Mesenchymal stem cell (in vitro differentiated cells and primary cell): ENCODE results near the gene IP6K3.
A peak's percentile ranks its signal among the peaks of the same experiment; 100 is the strongest.

ENCODE experiments used
- DNase-seq: peaks from one replicate; pipeline ENCODE4 v3.0.0-alpha.2; 2013
- H2AFZ ChIP-seq: one replicate; pipeline ENCODE4 v1.6.1; 2013; ENCODE audit warnings: low read depth, mild to moderate bottlenecking, control low read depth, inconsistent platforms, low read length, moderate library complexity
- H2AK5ac ChIP-seq: 2 replicates; pipeline ENCODE4 v1.6.1; 2013; ENCODE audit warnings: low read length, moderate library complexity, mild to moderate bottlenecking, inconsistent platforms; ENCODE audit not compliant: severe bottlenecking
- H2BK120ac ChIP-seq: one replicate; pipeline ENCODE4 v1.6.1; 2013; ENCODE audit warnings: low read depth, mild to moderate bottlenecking, inconsistent platforms, low read length, moderate library complexity
- H2BK12ac ChIP-seq, 2 experiments: one replicate each; pipeline ENCODE4 v1.6.1; 2013; ENCODE audit warnings: inconsistent platforms in 2 of 2, low read length in 2 of 2, mild to moderate bottlenecking in 2 of 2, moderate library complexity in 2 of 2, control low read depth in 1 of 2
- H2BK15ac ChIP-seq: one replicate; pipeline ENCODE4 v1.6.1; 2013; ENCODE audit warnings: mild to moderate bottlenecking, low read depth, inconsistent platforms; ENCODE audit not compliant: poor library complexity, severe bottlenecking
- H2BK5ac ChIP-seq: 2 replicates; pipeline ENCODE4 v1.6.1; 2013; ENCODE audit warnings: low read depth, mild to moderate bottlenecking, low read length, control low read depth, inconsistent platforms; ENCODE audit not compliant: poor library complexity, severe bottlenecking
- H3K14ac ChIP-seq, 2 experiments: one replicate each; pipeline ENCODE4 v1.6.1; 2013; ENCODE audit warnings: inconsistent platforms in 2 of 2, low read length in 2 of 2, control low read depth in 1 of 2, mild to moderate bottlenecking in 1 of 2, moderate library complexity in 1 of 2
- H3K18ac ChIP-seq, 2 experiments: one replicate each; pipeline ENCODE4 v1.6.1; 2013; ENCODE audit warnings: inconsistent platforms in 2 of 2, low read length in 2 of 2, control low read depth in 1 of 2, low read depth in 1 of 2, mild to moderate bottlenecking in 1 of 2
- H3K23ac ChIP-seq, 2 experiments: one replicate each; pipeline ENCODE4 v1.6.1; 2013; ENCODE audit warnings: inconsistent platforms in 2 of 2, low read length in 2 of 2, mild to moderate bottlenecking in 2 of 2, moderate library complexity in 2 of 2, control low read depth in 1 of 2
- H3K27ac ChIP-seq: 2 replicates; pipeline ENCODE4 v1.5.1; 2013; ENCODE audit warnings: mild to moderate bottlenecking, moderate library complexity, low read length, control low read depth, inconsistent platforms; ENCODE audit not compliant: poor library complexity, severe bottlenecking
- H3K27me3 ChIP-seq, 2 experiments: 2 replicates each; pipeline versions ENCODE4 v1.6.1 to v1.7.0; 2013; ENCODE audit warnings: low read length in 2 of 2, mild to moderate bottlenecking in 2 of 2, moderate library complexity in 2 of 2, control low read depth in 1 of 2, inconsistent platforms in 1 of 2; ENCODE audit not compliant: control insufficient read depth in 1 of 2, insufficient read depth in 1 of 2
- H3K36me3 ChIP-seq, 2 experiments: 2 replicates each; pipeline versions ENCODE4 v1.6.1 to v1.7.0; 2013; ENCODE audit warnings: low read length in 2 of 2, control low read depth in 1 of 2, inconsistent platforms in 1 of 2, low read depth in 1 of 2, mild to moderate bottlenecking in 1 of 2; ENCODE audit not compliant: insufficient read depth in 2 of 2, control insufficient read depth in 1 of 2
- H3K4ac ChIP-seq, 2 experiments: one replicate each; pipeline ENCODE4 v1.6.1; 2013; ENCODE audit warnings: inconsistent platforms in 2 of 2, low read length in 2 of 2, mild to moderate bottlenecking in 2 of 2, moderate library complexity in 2 of 2, control low read depth in 1 of 2, low read depth in 1 of 2
- H3K4me1 ChIP-seq: 2 replicates; pipeline ENCODE4 v1.6.1; 2013; ENCODE audit warnings: low read depth, low read length, control low read depth; ENCODE audit not compliant: control insufficient read depth, insufficient read depth
- H3K4me2 ChIP-seq: 2 replicates; pipeline ENCODE4 v1.6.1; 2013; ENCODE audit warnings: low read length, mild to moderate bottlenecking, inconsistent platforms; ENCODE audit not compliant: poor library complexity, severe bottlenecking
- H3K4me3 ChIP-seq, 2 experiments: 2 replicates each; pipeline versions ENCODE4 v1.5.1 to v1.7.0; 2013; ENCODE audit warnings: low read length in 2 of 2, mild to moderate bottlenecking in 2 of 2, control low read depth in 1 of 2, low read depth in 1 of 2; ENCODE audit not compliant: insufficient read depth in 1 of 2
- H3K79me1 ChIP-seq: replicated peaks from 2 replicates; pipeline ENCODE4 v1.6.1; 2013; ENCODE audit warnings: mild to moderate bottlenecking, control low read depth, low read length, inconsistent platforms; ENCODE audit not compliant: poor library complexity, severe bottlenecking
- H3K9ac ChIP-seq: 2 replicates; pipeline ENCODE4 v1.7.0; 2013; ENCODE audit warnings: mild to moderate bottlenecking, low read length, moderate library complexity
- H3K9me3 ChIP-seq: 2 replicates; pipeline ENCODE4 v1.7.0; 2013; ENCODE audit warnings: mild to moderate bottlenecking, low read length; ENCODE audit not compliant: control insufficient read depth
- H4K8ac ChIP-seq: one replicate; pipeline ENCODE4 v1.6.1; 2013; ENCODE audit warnings: inconsistent platforms, mild to moderate bottlenecking, low read length, moderate library complexity
- H4K91ac ChIP-seq: one replicate; pipeline ENCODE4 v1.6.1; 2013; ENCODE audit warnings: mild to moderate bottlenecking, low read length, inconsistent platforms
- WGBS: methylation state at CpG from one replicate; pipeline ENCODE4 v1.1.7; 2013; ENCODE audit warnings: mixed read lengths; 5-methylcytosine and 5-hydroxymethylcytosine counted together

The IP6K3 gene

DNA sequence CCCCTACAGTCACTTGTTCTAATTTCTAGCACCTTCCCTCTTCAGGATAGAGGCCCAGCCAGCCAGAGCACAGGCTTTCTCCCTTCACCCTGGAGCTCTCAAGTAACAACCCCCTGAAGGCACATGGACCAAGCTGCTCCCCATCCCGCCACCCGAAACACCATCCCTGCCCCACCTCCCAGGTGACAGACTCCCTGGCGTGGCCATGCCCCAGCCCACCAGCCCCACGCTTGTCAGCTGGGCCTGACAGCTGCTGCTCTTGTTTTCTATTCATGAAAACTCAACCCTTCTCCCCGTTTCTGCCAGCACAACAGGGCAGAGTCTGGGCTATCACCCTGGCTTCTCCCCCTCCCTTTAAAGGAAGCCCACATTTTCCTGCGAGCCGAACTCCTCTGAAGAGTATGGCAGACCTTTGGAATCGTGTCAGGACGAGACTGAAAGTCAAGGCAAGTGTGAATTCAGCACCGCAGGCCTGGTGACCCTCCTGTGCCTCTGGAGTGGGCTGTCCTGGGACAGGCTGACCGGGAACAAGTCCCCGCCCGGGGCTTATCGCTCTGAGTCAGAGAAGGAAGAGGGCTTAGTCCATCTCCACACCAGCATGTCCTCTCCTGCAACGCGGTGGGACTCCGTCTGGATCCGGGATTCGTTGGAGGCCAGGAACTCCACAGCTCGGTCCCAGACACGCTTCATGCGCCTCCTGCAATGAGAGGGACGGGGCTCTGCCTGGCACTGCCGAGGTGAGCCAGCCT, 25.6 kb upstream of the IP6K3 start:
- H2AK5ac ChIP-seq: peak overlapping the region; percentile 73
- peak overlapping the region; percentile 90 for H3K27ac ChIP-seq
- no peak overlapping the region for H3K23ac ChIP-seq
- peaks cover 0 to 9% of the 10 kb centered on the region in 2 experiments for H3K27me3 ChIP-seq
- H2BK15ac ChIP-seq: no peak overlapping the region
- H3K18ac ChIP-seq: peak overlapping the region; percentile 25 to 86
- no peak overlapping the region for H3K4me2 ChIP-seq
- peaks cover 50 to 53% of the 10 kb centered on the region in 2 experiments for H3K36me3 ChIP-seq
- no peak overlapping the region for H2BK120ac ChIP-seq
- peak; percentile 74 for DNase-seq
- peak overlapping the region; percentile 30 to 74 for H2BK12ac ChIP-seq
- H2BK5ac ChIP-seq: no peak overlapping the region
- no peak overlapping the region for H2AFZ ChIP-seq
- peak overlapping the region in 1 of 2 experiments; percentile 95 for H3K14ac ChIP-seq
- peaks cover 22% of the 10 kb centered on the region for H3K79me1 ChIP-seq
- peaks cover 1% of the 10 kb centered on the region for H3K9me3 ChIP-seq
- 65% methylated on average over 24 of the region's 24 CpGs for WGBS
- H3K4me1 ChIP-seq: peaks cover 53% of the 10 kb centered on the region
- H4K91ac ChIP-seq: peak overlapping the region; percentile 71
- peak overlapping the region in 1 of 2 experiments; percentile 37 for H3K4me3 ChIP-seq
- peak overlapping the region; percentile 78 for H4K8ac ChIP-seq
- peak overlapping the region; percentile 70 for H3K9ac ChIP-seq
- peak overlapping the region in 1 of 2 experiments; percentile 90 for H3K4ac ChIP-seq

DNA sequence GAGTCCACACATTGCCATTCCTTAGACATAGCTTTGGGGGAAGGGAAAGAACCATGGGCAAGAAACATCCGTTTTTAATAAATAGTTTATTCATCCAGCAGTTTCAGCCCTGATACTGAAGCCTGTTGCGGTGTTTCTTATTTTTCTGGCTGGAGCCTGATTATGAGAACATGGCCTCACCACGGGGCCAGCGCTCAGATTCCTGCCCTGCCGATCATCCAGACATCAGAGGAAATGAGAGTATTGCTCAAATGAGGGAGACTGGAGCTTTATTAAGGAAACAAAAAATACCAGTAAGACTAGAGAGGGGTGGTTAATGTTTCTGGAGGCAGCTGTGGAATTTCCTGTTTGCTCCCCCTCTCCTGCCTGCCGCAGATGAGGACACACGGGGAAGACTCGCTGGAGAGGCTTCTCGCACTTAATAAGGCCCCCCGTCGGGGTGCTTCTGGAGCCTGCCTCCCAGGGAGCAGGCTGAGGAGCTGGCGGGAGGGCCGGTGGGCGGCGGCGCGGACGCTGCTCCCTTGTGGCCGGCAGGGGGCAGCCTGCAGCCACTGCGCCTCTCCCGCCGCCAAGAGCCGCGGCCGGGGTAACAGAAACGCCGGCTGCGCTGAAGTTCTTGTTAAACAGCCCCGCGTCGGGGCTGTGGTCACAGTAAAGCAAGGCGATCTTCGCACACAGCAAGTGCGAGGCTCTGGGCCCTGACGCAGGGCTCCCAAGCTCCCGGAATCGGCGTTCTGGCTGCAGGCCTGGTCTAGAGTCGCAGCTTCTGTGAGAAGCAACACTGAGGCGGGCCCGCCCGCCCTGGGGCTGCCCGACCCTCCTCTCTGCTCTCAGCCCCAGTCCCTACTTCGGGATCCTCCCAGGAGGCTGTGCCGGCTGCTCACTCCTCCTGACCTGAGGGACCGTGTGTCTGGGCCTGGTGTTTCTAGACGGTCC, 24.7 kb upstream of the IP6K3 start:
- Histone ChIP-seq H2BK12ac (peak overlapping the region in 1 of 2 experiments; percentile 74), H3K9me3 (peaks cover 8% of the 10 kb centered on the region), H2BK120ac (peak overlapping the region; percentile 55), H3K14ac (peak overlapping the region in 1 of 2 experiments; percentile 95), H3K18ac (peak overlapping the region; percentile 93 to 95), H4K8ac (peak overlapping the region; percentile 10), H3K36me3 (peaks cover 41 to 45% of the 10 kb centered on the region in 2 experiments), H2AK5ac (peak overlapping the region; percentile 95), H2AFZ (no peak overlapping the region), H3K27ac (peak overlapping the region; percentile 91), H3K4me2 (no peak overlapping the region), H2BK15ac (no peak overlapping the region), H3K27me3 (peaks cover 0 to 12% of the 10 kb centered on the region in 2 experiments), H2BK5ac (peak overlapping the region; percentile 58), H3K23ac (no peak overlapping the region), H3K4ac (peak overlapping the region in 1 of 2 experiments; percentile 90), H3K4me3 (peak overlapping the region in 1 of 2 experiments; percentile 37), H3K9ac (peak overlapping the region; percentile 70), H3K79me1 (peaks cover 14% of the 10 kb centered on the region), H3K4me1 (peaks cover 48% of the 10 kb centered on the region), H4K91ac (peak overlapping the region; percentile 97)
- 7% methylated on average over 39 of the region's 47 CpGs for WGBS
- peak; percentile 96 for DNase-seq

- peak overlapping the region in 1 of 2 experiments; percentile 68 for H3K14ac ChIP-seq
- H3K27ac ChIP-seq: peak overlapping the region; percentile 91
- no peak for DNase-seq
- no peak overlapping the region for H3K4me3 ChIP-seq
- H2AFZ ChIP-seq: no peak overlapping the region
- peak overlapping the region; percentile 93 to 95 for H3K18ac ChIP-seq
- peak overlapping the region; percentile 30 to 85 for H3K4ac ChIP-seq
- peaks cover 48% of the 10 kb centered on the region for H3K4me1 ChIP-seq
- peak overlapping the region; percentile 95 for H2AK5ac ChIP-seq
- peak overlapping the region; percentile 70 for H3K9ac ChIP-seq
- WGBS: 14% methylated on average over 3 of the region's 3 CpGs
- peak overlapping the region; percentile 55 for H2BK120ac ChIP-seq
- H3K36me3 ChIP-seq: peaks cover 35 to 39% of the 10 kb centered on the region in 2 experiments
- peak overlapping the region; percentile 58 for H2BK5ac ChIP-seq
- H3K9me3 ChIP-seq: peaks cover 8% of the 10 kb centered on the region
- H3K23ac ChIP-seq: no peak overlapping the region
- peaks cover 0 to 12% of the 10 kb centered on the region in 2 experiments for H3K27me3 ChIP-seq
- H2BK15ac ChIP-seq: peak overlapping the region; percentile 83
- H3K4me2 ChIP-seq: no peak overlapping the region
- H3K79me1 ChIP-seq: peaks cover 9% of the 10 kb centered on the region
- peak overlapping the region; percentile 37 to 60 for H2BK12ac ChIP-seq
- peak overlapping the region; percentile 63 for H4K8ac ChIP-seq
- peak overlapping the region; percentile 97 for H4K91ac ChIP-seq
Observed at GRCh38 chr6:33770833-33771145, 24.1 kb upstream of the IP6K3 start.
